HG02798 (cell line): ENCODE measurements around the gene PLEKHH2.
A peak's percentile ranks its signal among the peaks of the same experiment; 100 is the strongest.

Experiments used
- ATAC-seq: cut with Tn5 transposase; IDR thresholded peaks from one replicate; pipeline ENCODE4 v1.9.1; 2021; ENCODE audit warnings: mild to moderate bottlenecking; ENCODE audit not compliant: unreplicated experiment, poor library complexity

The PLEKHH2 gene

DNA sequence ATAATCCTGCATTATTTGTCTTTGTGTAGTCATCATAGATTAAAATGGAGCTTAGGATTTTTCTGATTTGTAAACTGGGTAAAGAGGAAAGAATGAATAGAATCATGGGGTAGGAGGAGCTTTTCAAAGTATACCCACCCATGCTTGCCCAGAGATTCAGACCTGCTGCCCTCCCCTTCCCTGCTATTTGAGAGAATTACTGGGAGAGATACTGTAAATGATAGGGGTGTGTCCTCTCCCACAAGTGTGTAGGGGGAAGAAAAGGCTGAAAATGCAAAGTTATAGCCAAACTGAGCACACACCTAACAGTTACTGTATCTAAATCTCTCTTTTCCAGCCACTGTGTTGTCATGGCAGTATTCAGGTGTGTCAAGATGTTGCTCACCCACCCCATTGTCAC lies 115.2 kb downstream of the PLEKHH2 start:
- ATAC-seq, result no peak

DNA sequence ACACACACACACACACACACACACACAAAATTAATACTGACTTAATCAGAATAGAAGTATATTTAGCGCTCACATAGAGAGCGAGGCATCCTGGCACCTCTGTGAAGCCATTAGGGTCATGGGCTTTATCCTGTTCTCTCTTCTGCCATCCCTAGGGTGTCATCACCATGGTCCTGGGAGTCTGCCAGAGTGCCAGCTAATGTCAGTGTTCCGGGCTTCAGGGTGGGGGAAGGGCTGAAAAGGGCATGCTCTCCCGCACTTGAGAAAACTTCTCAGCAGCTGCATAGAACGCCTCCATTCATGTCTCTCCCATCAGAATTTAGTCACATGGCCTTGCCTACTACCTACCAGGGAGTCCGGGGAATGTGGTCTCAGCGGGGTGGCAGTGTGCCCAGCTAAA lies 117.1 kb downstream of the PLEKHH2 start:
- no peak for ATAC-seq

DNA sequence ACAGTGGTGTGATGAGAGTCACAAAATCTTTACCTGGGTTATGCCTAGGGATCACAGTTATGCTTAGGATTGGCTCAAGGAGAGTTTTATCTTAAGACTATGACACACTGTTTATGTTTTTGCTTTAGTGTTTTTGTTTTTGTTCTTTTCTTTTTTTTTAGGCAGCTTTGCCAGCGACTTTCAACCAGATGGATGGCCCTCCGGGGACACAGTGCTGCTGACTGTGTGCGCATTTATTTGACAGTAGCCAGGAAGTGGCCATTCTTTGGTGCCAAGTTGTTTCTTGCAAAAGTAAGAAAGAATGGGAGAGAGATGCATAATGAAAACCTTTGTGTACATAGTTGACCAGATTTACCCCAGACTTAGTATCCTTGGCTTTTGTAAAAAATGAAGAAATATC lies 121.7 kb downstream of the PLEKHH2 start:
- no peak for ATAC-seq

DNA sequence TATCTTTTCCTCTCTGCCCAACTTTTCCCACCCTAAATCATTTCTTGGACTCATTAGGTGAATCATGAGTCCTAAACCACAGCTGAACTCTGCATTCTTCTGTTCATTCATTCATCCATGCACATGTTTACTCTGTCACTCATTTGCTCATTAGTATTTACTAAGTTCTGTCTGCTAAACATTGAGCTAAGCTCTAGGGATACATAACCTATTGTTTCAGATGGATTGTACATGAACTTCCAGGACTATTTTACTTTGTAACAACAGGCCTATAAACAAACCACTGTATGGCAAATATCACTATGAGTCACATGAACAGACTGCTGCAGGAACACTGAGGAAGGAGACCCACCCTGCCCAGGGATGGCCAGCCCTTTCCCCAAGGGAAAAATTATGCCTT lies 122.1 kb downstream of the PLEKHH2 start:
- ATAC-seq, result no peak

DNA sequence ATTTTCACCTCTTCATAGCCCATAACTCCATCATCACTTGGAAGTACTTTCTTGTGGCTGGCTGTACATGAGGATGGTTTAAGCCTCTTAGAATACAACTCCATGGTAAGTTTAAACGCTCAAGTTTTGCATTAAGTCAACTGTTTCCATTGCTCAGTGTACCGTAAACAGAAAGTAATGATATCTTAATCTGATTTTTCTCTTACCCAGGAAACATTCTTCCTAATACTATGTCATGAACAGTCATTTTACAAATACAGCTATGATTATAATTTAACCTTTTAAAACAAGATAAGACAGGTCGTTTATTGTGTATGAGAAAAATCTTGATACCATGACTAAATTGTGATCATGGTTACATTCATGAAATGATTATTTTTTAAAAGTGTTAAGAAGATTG lies 125.2 kb downstream of the PLEKHH2 start:
- no peak for ATAC-seq

DNA sequence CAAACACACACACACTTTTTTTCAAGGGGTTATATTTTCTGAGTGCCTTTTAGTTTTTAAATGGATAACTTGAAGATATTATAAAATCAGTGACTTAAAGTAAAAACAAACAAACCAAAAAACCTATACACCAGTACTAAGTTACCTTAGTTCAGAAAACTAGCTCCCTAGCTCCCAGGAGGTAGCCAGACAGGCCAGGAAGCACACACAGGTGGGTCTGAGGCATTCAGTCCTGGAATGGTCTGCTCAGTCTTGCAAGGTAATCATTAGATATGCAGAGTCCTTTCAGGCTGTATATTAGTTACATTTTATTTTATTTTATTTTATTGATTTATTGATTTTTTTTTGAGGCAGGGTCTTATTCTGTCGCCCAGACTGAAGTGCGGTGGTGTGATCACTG lies 126.0 kb downstream of the PLEKHH2 start:
- no peak for ATAC-seq

DNA sequence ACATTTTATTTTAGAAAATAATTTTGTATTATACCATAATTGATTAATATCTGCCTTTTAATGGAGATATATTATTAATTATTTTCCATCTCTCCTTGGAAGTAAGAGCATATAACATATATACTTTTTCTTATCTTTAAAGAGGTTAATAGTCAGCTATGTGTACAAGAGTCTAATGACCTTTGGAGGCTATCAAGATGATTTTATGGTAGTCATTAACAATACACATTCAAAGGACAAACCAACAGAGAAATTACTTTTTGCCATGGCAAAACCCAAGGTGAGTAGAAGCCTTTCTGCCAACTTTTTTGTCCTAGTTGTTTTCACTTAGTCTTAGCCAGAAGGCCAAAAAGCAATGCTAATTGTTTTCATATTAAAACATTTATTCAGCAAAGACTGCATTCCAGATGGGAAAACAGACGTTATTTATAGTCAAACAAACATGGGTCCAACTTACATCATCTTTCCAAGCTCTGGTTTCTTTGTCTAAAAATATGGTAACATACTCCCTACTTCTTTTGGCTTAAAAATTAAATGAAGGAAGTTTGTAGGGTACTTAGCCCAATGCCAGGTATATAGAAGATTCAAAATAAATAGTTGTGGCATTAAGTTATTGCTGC lies 127.1 kb downstream of the PLEKHH2 start:
- ATAC-seq, result no peak

DNA sequence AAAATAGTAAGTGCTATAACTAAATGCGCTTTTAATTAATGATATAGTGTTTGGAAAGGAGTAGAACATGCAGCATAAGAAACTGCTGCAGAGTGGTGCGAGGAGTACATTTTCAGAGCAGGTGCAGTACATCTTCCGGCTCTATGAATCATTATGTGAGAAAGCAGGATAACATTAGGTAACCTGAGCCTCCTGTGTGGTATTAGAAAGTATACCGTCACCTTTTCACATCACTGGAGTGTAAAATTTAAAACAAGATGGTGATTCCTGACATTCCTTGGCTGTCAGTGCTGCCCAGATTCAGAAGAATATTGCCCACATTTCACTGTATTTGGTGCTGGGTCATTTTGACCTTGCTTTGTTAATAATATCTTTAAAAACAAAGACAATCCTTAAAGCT lies 128.9 kb downstream of the PLEKHH2 start:
- ATAC-seq, result no peak

DNA sequence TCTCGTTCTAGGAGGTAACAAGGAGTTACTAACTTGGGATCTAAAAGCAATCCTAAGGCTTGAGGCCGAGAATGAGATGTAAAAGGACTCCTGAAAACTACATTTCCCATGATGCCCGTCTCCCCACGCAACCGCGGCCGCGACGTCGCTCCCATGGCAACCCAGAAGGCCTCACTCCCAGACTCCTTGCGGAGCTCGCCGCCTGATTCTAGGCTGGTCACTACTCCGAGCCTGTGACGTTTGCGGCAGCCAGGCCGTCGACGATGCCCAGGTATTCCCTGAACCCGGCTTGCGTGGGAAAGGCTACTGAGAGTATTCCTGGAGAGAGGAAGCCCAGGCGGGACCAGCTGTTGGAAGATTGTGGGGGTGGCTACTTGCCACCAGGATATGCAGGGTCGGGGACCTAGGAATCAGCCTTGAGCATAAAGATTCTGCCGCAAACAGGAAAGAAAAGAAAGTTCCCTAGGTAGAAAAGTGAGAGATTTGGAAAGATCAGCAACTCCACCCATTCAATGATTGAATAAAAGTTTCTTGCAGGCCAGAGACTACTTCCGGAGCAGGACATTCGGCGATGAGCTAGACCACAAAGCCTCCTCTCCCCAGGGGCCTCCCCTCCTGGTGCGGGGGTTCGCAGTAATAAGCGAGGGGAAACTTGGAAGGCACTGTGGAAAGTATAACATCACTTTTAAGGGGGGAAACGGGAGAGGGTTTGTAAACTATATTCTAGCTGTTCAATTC lies 137.0 kb downstream of the PLEKHH2 start, which contains the start of gene DYNC2LI1:
Gene DYNC2LI1 (plus strand): TSS at position 164 of the 738 bp plus-strand sequence. CDS start 100 bp downstream, at position 264.
- peak; percentile 100 for ATAC-seq

DNA sequence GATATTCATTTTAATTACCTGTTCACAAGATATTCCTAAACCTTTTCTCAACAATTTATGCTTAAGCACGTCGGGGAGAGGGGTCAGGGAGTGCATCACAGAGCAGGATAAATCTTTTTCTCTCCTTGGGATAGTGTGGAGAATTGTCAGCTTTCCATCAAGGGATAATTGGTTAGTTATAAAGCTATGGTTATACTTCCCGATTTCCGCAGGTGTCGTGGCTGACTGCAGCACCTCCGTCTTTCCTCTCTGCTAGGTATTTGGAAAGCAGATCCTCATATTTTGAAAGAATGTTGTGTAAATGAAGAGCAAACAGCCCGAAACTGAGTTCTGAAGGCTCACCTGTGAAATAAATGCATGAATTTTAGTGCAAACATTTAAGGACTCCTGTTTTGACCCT lies 137.6 kb downstream of the PLEKHH2 start:
- ATAC-seq, result no peak

DNA sequence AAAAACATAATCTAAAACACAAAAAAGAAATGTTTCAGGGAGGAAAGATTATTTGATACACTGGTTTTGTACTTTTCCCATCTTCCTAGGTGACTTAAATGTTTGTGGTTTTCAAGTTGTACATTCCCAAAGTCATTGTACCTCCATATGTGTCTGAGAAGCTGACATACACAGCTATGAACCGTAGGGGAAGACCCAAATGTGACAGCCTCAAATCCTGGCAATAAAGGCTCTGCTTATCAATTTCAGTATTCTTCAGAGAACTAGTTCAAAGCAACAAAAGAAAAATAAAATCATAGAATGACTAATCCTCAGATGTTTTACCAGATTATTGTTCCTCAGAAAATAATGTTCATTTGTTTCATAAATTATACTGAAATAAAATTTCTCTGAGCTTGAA lies 139.3 kb downstream of the PLEKHH2 start:
- no peak for ATAC-seq

DNA sequence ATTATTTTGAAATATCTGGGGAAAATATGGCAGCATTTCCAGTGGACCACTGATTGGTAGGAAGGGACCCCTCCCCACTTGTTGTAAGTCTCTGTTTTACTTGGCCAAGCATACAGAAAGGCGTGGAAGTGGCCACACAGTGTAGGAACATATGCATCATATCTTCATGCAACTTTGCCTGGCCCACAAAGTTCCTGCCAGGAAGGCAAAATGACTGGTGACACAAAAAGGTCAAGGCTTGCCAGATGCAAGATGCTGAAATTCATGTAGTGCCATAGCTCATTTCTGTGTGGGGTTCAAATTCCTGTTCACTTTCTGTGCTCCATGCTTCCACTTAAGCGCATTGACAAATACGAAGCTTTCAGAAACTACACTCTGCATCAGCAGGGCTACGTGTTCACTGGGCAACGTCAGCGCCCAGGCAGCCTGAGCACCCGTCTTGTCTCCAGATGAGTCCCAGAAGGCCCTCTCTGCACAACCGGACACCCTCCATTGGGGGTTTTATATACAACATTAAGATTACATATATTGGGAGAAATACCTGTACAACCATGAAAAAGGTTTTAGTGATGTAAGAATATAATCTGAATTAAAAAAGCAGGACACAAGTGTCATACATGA lies 140.4 kb downstream of the PLEKHH2 start:
- ATAC-seq, result no peak

DNA sequence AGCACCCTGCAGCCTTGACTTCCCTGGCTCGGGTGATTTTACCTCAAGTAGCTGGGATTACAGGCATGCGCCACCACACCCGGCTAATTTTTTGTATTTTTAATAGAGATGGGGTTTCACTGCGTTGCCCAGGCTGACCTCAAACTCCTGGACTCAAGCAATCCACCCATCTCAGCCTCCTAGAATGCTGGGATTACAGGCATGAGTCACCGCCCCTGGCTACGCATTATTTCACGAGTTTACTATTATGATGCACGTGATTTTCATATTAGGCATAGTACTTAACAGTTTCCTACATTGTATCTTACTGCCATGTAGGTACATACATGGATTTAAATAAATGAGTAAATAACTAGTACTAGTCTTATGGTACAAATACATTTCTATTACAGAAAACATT lies 141.2 kb downstream of the PLEKHH2 start:
- ATAC-seq, result no peak

DNA sequence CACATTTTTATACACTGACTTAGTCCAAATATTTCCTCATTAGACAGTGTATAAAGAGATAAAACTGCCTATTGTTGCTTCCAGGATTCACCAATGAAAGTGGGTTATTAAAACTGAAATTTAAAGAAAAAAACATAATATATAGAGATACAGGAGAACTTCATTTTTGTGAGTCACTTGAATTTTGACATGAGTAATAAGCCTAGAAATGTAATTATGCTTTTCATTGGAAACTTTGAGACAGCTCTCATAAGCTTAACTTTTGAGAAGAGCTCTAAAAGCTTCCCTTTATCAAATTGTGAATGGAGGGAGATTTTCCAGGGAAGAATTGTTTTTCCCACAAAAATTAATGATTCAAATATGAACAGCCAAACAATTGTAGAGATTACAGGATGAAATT lies 150.8 kb downstream of the PLEKHH2 start:
- no peak for ATAC-seq

DNA sequence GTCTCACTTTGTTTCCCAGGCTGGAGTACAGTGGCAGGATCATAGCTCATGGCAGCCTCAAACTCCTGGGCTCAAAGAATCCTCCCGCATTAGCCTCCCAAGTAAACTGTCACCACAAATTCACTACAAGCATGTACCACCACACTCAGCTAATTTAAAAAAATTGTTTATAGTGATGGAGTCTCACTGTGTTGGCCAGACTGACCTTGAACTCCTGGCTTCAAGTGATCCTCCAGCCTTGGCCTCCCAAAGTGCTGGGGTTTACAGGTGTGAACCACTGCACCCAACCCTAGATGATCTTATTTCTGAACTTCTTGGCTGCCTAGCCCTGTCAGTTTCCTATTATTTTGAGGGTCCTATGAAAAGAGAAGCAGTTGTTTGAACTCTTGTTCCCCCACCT lies 151.6 kb downstream of the PLEKHH2 start:
- ATAC-seq, result no peak

DNA sequence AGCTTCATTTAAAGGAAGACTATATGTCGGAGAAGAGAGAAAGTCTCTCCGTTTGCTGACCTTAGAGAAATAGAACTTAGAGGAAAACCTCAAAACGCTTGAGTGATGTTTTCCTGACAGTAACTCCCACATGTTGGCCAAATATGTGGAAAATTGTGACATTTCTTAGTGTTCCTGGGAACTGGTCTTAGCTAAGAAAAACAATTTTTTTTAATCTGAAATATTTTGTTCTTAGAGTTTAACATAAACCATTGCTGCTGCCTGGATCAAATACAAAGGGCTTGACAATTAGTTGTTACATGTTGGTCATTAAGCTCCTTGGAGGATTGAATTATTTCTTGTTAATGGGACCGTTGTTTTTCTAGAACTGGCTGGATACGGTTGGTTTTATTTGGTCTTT lies 153.1 kb downstream of the PLEKHH2 start:
- ATAC-seq, result no peak

DNA sequence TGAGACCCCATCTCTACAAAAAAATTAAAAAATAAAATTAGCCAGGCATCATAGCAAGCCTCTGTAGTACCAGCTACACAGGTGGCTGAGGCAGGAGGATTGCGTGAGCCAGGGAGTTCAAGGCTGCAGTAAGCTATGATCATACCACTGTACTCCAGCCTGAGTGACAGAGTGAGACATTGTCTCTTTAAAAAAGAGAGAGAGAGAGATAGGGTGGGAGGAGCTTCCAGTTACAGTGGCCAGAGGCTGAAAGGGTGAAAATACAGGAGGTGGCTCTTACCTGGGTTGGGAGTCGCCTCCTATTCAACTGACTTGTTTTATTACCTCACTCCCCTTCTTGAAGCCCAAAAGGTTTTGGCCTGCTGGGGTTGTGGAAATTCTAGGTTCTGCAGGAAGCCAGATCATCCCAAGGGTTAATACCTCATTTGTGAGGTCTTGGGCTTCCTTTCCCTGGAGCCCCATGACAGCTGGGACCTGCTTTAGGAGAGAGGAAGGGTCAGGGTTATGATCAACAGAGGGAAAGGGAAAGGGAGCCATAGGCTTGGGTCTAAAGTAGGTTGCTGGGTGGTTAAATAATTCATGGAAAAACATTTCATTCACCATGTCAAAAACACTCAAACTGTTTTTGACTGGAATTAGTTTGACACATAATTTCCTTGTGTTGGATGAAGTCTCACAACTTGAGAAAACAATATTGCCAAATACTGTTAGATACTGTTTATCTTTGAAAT lies 154.1 kb downstream of the PLEKHH2 start:
- ATAC-seq, result no peak

DNA sequence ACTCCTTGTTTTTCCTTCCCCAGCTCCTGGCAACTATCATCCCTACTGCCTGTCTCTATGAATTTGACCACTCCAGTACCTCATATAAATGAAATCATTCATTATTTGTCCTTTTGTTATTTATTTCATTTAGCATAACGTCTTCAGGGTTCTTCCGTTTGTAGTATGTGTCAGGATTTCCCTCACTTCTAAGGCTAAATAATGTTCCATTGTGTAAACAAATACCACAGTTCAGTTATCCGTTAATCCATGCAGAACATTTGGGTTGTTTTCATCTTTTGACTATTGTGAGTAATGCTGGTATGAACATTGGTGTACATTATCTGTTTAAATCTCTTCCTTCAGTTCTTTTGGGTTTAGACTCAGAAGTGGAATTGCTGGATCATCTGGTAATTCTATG lies 155.6 kb downstream of the PLEKHH2 start:
- no peak for ATAC-seq

DNA sequence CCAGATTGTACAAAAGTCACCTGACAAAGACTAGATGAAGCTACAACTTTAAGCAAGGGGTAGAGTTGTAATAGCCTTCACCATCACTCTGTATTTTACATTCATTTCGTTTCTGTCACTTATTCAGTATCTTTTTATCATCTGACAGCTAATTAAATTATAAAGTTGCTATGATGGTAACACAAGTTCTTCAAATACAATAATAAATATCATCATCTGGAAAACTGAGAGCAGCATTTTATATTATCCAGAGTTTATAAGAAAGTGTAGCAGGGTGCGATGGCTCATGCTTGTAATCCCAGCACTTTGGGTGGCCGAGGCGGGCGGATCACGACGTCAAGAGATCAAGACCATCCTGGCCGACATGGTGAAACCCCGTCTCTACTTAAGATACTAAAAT lies 157.9 kb downstream of the PLEKHH2 start:
- no peak for ATAC-seq

DNA sequence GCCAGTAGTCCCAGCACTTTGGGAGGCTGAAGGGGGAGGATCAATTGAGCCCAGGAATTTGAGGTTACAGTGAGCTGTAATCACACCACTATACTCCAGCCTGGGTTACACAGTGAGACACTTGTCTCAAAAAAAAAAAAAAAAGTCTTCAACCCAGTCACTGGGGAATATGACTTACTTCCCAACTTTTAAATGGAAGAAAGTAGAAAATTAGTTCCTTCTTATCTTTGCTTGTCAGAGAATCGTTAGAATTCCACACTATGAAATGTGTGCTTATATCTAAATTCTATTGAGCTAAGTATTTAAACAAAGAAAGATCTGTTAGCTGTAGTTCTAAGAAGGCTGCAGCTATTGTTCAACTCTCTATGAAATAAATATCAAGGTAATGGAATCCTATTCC lies 159.1 kb downstream of the PLEKHH2 start:
- ATAC-seq, result no peak

DNA sequence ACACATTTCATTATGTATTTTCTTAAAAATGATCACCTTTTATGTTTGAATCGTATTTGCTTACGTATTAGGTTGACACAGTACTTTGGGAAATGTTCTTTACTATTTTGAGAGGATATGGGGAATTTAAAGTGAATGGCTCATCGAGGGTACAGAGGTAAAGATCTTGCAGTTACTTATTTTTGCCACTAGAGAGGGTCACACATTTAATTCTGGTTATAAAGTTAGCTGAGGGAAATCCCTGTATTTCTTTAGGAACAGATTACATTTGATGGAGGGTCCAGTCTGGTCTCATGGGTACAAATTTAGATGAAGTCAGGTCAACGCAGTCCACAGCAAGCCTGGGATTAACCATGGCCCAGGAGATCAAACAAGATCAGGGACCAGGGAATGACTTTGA lies 161.2 kb downstream of the PLEKHH2 start:
- ATAC-seq, result no peak
